ENCODE measurements around the gene PCDHGA1.

Gene PCDHGA1

GRCh38 chr5:141524604-141525597 is 194.6 kb downstream of the PCDHGA1 start:
- in situ Hi-C loops (cut with HindIII; ENCODE audit: low sequenced_read_pairs) = loop anchor here (5.0 kb wide), 2 partner anchors 32 to 38 kb away; partner anchors contain the start of genes PCDHGC4 and PCDHGC5

GRCh38 chr5:141525653-141526052 is 195.3 kb downstream of the PCDHGA1 start:
- in situ Hi-C loops (cut with HindIII; ENCODE audit: low sequenced_read_pairs) = no loop called here

GRCh38 chr5:141527426-141527825 is 197.1 kb downstream of the PCDHGA1 start:
- in situ Hi-C loops (cut with HindIII; ENCODE audit: low sequenced_read_pairs) = no loop called here

GRCh38 chr5:141528291-141528984 is 198.1 kb downstream of the PCDHGA1 start:
- in situ Hi-C loops (cut with HindIII; ENCODE audit: low sequenced_read_pairs) = no loop called here

GRCh38 chr5:141529002-141529401 is 198.7 kb downstream of the PCDHGA1 start:
- in situ Hi-C loops (cut with HindIII; ENCODE audit: low sequenced_read_pairs) = no loop called here

- in situ Hi-C loops (cut with HindIII; ENCODE audit: low sequenced_read_pairs) = no loop called here
Observed at GRCh38 chr5:141529873-141530272, 199.6 kb downstream of the PCDHGA1 start.

GRCh38 chr5:141532726-141533125 is 202.4 kb downstream of the PCDHGA1 start:
- in situ Hi-C loops (cut with HindIII; ENCODE audit: low sequenced_read_pairs) = no loop called here

- in situ Hi-C loops (cut with HindIII; ENCODE audit: low sequenced_read_pairs) = no loop called here
Observed at GRCh38 chr5:141533897-141534296, 203.6 kb downstream of the PCDHGA1 start.

- in situ Hi-C loops (cut with HindIII; ENCODE audit: low sequenced_read_pairs) = no loop called here
Observed at GRCh38 chr5:141534492-141535213, 204.3 kb downstream of the PCDHGA1 start.

- in situ Hi-C loops (cut with HindIII; ENCODE audit: low sequenced_read_pairs) = no loop called here
Observed at GRCh38 chr5:141543053-141543452, 212.7 kb downstream of the PCDHGA1 start.

GRCh38 chr5:141547488-141547887 is 217.2 kb downstream of the PCDHGA1 start:
- in situ Hi-C loops (cut with HindIII; ENCODE audit: low sequenced_read_pairs) = no loop called here

- in situ Hi-C loops (cut with HindIII; ENCODE audit: low sequenced_read_pairs) = no loop called here
Observed at GRCh38 chr5:141547921-141548320, 217.6 kb downstream of the PCDHGA1 start.

GRCh38 chr5:141557681-141558136 is 227.4 kb downstream of the PCDHGA1 start:
- in situ Hi-C loops (cut with HindIII; ENCODE audit: low sequenced_read_pairs) = loop anchor here (5.0 kb wide), 1 partner anchor 35 kb away; no protein-coding TSS in a partner anchor

- in situ Hi-C loops (cut with HindIII; ENCODE audit: low sequenced_read_pairs) = loop anchor here (5.0 kb wide), 1 partner anchor 36 kb away; no protein-coding TSS in a partner anchor
Observed at GRCh38 chr5:141558150-141558549, 227.8 kb downstream of the PCDHGA1 start.

- in situ Hi-C loops (cut with HindIII; ENCODE audit: low sequenced_read_pairs) = loop anchor here (5.0 kb wide), 1 partner anchor 37 kb away; no protein-coding TSS in a partner anchor
Observed at GRCh38 chr5:141559461-141559860, 229.1 kb downstream of the PCDHGA1 start.

GRCh38 chr5:141560151-141560550 is 229.8 kb downstream of the PCDHGA1 start:
- in situ Hi-C loops (cut with HindIII; ENCODE audit: low sequenced_read_pairs) = no loop called here

- in situ Hi-C loops (cut with HindIII; ENCODE audit: low sequenced_read_pairs) = no loop called here
Observed at GRCh38 chr5:141560725-141561483, 230.6 kb downstream of the PCDHGA1 start.

Data from endothelial cell of hepatic sinusoid (primary cell).